EH (cell line): ENCODE data around the gene CHST12.
"Not testable (repeated sequence)": the region's sequence is repeated elsewhere in the genome, so short reads cannot be mapped to it uniquely, and the experiment has no call there.

Experiments used
- DNase-seq: peaks from one replicate; pipeline ENCODE4 v3.0.0-alpha.2; 2015; ENCODE audit warnings: low read depth

The CHST12 gene

DNA sequence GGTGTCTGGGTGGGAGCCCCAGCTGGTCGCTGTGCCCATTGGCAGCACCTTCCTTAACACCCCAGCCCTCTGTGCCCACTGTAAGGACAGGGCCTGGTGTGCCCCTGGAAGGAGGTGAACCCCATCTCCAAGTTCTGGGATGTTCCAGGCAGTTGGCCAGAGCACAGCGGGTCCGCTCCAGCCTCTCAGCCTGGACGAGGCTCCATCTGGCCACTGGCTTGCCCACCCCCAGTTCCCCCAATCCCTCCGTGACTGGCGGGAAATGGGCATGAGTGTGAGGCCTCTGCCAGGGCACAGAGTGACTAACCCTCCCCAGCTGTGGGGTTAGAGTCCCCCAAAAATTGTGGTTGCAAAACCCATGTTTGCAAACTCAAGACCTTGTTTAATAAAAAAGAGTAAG is 57.2 kb downstream of the CHST12 start:
- no peak for DNase-seq

GRCh38 chr7:2461268-2462026 is 58.0 kb downstream of the CHST12 start:
- DNase-seq: no peak

GRCh38 chr7:2462731-2463130 is 59.3 kb downstream of the CHST12 start:
- no peak for DNase-seq

- no peak for DNase-seq
These were observed 62.5 kb downstream of the CHST12 start for GRCh38 chr7:2465928-2466327.

DNA sequence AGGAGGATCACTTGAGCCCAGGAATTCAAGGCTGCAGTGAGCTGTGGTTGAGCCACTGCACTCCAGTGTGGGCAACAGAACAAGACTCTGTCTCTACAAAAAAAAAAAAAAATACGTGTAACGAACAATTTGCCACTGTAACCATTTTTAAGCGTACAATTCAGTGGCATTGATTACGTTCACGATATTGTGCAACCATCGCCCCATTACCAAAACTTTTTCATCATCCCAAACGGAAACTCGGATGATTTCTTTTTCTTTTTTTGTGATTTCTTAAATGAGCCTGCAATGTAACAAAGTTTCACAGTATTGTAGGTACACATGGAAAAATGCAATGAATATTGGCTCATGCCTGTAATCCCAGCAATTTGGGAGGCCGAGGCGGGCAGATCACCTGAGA is 63.3 kb downstream of the CHST12 start:
- no peak for DNase-seq

DNA sequence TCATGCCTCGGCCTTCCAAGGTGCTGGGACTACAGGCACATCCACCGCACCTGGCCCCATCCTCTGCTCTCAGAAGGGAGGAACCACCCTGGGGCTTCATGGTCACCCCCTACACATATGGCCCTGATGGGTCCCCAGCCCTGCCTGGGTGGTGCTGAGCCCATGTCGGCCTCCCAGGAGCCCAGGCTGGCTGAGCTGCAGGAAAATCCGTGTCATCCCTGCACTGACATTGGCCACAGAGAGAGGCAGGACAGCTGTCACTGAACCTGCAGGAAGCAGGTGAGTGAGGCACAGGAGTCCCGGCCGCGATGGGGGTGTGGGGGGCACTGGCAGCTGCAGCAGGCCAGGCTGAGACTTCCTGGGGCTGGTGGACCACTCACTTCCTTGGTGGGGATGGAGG is 64.8 kb downstream of the CHST12 start:
- no peak for DNase-seq

- not testable (repeated sequence) for DNase-seq
These were observed 66.2 kb downstream of the CHST12 start for GRCh38 chr7:2469460-2470203.

- DNase-seq: no peak
These were observed 67.0 kb downstream of the CHST12 start for GRCh38 chr7:2470204-2471021.

DNA sequence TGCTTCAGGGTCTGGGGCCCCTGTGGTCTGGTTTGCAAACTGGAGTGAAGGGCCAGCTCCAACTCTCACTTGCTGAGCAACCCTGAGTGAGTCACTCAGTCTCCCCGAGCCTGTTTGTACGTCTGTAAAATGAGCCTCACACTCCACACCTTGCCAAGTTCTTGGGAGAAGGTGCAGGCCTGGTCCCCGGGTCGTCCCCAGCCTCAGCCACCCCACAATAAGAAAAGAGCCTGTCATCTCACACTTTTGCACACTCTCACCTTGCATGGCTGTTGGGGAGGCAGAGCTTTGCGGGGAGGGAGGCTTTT is 67.6 kb downstream of the CHST12 start:
- peak; percentile 35 for DNase-seq

- no peak for DNase-seq
These were observed 68.0 kb downstream of the CHST12 start for GRCh38 chr7:2471396-2471795.

- no peak for DNase-seq
These were observed 69.3 kb downstream of the CHST12 start for GRCh38 chr7:2472739-2473138.

DNA sequence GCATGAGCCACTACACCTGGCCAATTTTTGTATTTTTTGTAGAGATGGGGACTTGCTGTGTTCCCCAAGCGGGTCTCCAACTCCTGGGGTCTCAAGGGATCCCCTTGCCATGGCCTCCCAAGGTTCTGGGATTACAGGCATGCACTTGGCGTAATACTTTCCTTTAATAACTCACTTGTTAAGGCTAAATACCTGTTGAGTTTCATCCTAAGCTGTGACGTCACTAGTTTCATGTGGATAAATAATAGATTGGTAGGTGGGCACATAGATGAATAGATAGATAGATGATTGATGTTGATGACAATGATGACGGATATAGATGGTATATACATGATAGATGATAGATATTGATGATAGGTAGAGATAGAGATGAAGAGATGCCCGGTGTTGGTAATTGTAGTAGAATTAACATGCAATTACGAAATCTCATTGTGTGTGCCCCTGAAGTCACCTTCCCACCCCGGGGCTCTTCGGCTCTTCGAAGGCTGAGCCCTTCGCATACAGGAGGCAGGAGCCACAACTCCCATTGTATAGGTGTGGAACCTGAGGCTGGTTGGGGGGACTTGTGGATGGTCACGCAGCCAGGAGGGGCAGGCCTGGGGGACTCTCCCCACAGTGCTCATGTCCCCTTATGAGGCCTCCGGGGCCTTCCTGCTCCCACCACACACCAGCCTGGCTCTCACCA is 70.2 kb downstream of the CHST12 start:
- no peak for DNase-seq

GRCh38 chr7:2474224-2474623 is 70.8 kb downstream of the CHST12 start:
- no peak for DNase-seq

- DNase-seq: no peak
These were observed 71.6 kb downstream of the CHST12 start for GRCh38 chr7:2474813-2475677.

DNA sequence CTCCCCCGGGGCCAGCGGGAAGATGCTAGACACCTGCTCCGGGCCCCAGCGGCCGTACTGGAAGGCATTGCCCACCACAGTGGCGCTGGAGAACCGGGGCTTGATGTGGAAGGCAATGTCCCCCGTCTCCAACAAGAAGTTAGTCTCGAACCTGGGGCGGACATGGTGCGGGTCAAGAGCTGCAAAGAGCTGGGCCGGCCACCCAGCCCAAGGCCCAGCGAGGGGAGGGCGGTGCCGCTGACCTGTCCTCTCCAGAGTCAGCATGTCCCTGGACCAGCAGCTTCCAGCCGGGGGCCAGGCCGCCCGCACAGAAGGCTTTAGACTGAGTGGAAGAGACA is 72.2 kb downstream of the CHST12 start:
- no peak for DNase-seq

GRCh38 chr7:2476298-2476697 is 72.9 kb downstream of the CHST12 start, which contains the start of gene GRIFIN:
GRIFIN (minus strand) TSS chr7:2476398; CDS start chr7:2476383, 15 bp downstream.
- DNase-seq: no peak

DNA sequence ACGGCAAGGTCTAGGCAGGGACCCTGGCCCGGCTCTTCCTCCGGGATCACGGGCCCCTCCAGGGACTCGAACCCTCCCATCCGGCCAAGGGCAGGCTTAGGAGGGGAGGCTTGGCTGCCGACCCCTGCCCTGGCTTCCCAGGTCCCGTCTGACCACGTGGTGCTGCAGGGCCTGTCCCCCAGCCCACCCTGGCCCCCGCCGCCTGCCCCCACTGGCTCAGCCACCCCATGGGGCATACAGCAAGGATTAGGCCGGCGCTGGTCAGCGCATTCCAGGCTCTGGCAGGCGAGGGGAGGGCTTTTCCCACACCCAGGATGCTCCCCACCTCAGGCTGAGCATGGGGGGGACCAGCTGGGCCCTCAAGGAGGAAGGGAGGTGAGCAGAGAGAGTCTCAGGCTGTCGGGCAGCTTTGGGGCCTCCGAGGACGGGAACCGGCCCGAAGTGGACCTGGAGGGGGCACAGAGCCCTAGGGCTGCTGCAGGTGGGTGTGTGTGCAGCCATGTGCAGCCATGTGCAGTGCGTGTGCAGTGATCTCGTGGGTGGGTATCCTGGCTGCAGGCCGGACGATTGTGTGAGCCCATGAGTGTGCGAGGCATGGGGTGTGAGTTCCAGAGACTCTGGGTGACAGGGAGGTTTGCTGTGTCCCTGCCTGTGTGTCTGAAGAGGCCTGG is 73.5 kb downstream of the CHST12 start:
- DNase-seq: no peak

- DNase-seq: peak; percentile 71
These were observed 74.3 kb downstream of the CHST12 start for GRCh38 chr7:2477447-2478398.

DNA sequence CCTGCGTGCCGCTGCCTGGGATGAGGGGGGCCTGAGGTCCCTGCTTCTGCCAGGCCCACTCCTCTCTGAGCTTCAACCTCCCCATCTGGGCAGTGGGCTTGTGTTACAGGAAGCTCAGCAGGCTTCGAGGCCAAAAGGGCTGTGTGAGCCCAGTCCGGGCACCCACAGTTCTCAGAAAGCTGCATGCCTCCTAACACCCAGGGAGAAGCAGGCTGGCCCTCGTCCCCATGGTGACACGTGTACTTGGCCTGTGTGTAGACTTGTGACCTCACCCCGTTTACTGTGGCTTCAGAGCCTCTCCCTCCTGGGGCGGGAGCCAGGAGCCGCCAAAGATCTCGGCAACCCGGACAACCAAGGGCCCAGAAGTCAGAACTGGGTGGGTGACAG is 75.0 kb downstream of the CHST12 start:
- peak; percentile 54 for DNase-seq

DNA sequence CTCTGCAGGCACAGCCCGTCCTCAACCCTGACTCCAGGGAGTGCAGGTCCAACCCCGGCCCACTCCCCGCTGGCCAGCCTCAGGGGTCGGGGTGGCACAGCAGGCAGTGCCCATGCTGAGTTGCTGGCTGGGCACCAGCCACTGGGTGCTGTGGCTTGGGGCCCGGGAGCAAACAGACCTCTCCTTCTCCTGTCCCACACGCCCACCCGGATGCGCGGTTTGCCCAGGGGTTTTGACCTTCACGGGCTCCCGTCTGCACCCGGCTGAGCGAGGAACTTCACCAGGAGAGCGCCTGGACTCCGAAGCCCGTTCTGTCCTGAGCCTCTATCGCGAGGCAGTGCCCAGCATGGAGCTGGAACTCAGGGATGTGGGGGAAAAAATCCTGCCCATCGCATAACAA is 75.4 kb downstream of the CHST12 start:
- no peak for DNase-seq
